Right cardiac atrium (tissue), 5 donors: ENCODE measurements around the gene SLC48A1. TPM values are rescaled to one million over a fixed set of nuclear protein-coding genes. Genes with fewer than 3 reads are reported as not detected.

Experiments used
- ATAC-seq, 2 donors: fragments of 200-7000 bp; cut with Tn5 transposase; one replicate each; pipeline versions ENCODE4 v1.8.0 to v1.9.1; 2020; ENCODE audit warnings: moderate library complexity in 2 of 2, mild to moderate bottlenecking in 1 of 2
- DNase-seq, 3 donors: peaks; one replicate each; pipeline ENCODE4 v3.0.0-alpha.2; 2020
- H3K27ac ChIP-seq: one replicate; pipeline ENCODE4 v1.5.1; 2013; ENCODE audit warnings: mild to moderate bottlenecking, low read length, control low read depth, moderate library complexity
- H3K27me3 ChIP-seq: one replicate; pipeline ENCODE4 v1.6.1; 2013; ENCODE audit not compliant: control insufficient read depth, insufficient read depth
- H3K4me1 ChIP-seq: one replicate; pipeline ENCODE4 v1.6.1; 2013; ENCODE audit warnings: low read length; ENCODE audit not compliant: control insufficient read depth, insufficient read depth
- H3K4me3 ChIP-seq: one replicate; pipeline ENCODE4 v1.5.1; 2013; ENCODE audit warnings: low read length, control low read depth
- H3K9me3 ChIP-seq: one replicate; pipeline ENCODE4 v1.6.1; 2013; ENCODE audit warnings: low read length; ENCODE audit not compliant: control insufficient read depth
- WGBS: extraction: QIAGEN DNeasy Blood & Tissue Kit; methylation state at CpG from one replicate; pipeline ENCODE4 v1.1.7; 2013; 5-methylcytosine and 5-hydroxymethylcytosine counted together
- intact Hi-C, 4 donors: fragments of 100-400 bp; cut with DNase I; formaldehyde crosslinking; loops; one replicate each; pipeline versions ENCODE4 v1.11.0 to v1.14.0; 2022 to 2023
- polyA plus RNA-seq: library from polyadenylated mRNA; stranded (reverse); fragments of 200-250 nt; gene quantifications from one replicate; pipeline ENCODE4 v1.2.3, GENCODE V29; 2013
- total RNA-seq, 4 donors: library from RNA; stranded (reverse); fragmentation: NEBNext Ultra II Directional; extraction: Animal tissue kit (Norgen Biotek cat#: 25700); gene quantifications; one replicate each; pipeline ENCODE4 v1.2.1, GENCODE V29; 2021
- donor health status: healthy with polysubstance abuse.
- donor health status: DM: no; HTN: yes; CAD: no.
- donor health status: DM: no; HTN: no; CAD: no.
- donor health status: DM: no; HTN: yes; CAD: no; lungs with severe emphysema.
- donor health status: DM: yes; HTN: yes; CAD: no.

SLC48A1 gene
- total and polyA plus RNA-seq, 5 donors, result 22.0 to 30.1 (median 27.3) TPM

GRCh38 chr12:47822401-47822800 lies 49.4 kb downstream of the SLC48A1 start:
- Histone ChIP-seq H3K27ac (peak overlapping the region; percentile 93), H3K4me3 (no peak overlapping the region), H3K9me3 (no peaks in the 10 kb centered on the region), H3K27me3 (no peaks in the 10 kb centered on the region), H3K4me1 (peaks cover 41% of the 10 kb centered on the region)
- DNase-seq (peak in 2 of 3 donors; percentile 3 to 65), ATAC-seq (no peak)
- WGBS, result 42% methylated on average over 2 of the region's 2 CpGs
- intact Hi-C loops, result no loop called here

DNA sequence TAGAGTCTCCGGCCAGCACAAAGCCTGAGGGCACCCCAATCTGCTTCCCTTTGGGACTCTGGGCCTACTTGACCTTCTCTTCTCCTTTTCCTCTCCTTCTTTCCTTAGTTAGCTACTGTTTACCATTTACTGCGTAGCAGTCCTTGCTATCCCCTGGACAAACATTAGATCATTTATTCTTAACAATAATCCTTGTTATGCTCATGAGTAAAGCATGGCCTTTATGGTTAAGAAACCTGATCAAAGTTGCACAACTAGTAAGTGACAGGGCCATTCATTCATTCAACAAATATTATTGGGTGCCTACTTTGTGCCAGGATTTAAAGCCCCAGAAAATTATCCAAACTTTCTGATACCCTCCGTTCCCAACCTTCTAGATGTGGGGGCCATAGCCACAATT lies 49.8 kb downstream of the SLC48A1 start:
- H3K27ac ChIP-seq, result peak overlapping the region; percentile 93
- intact Hi-C loops, result no loop called here
- no peak for ATAC-seq
- 81% methylated on average over 3 of the region's 3 CpGs for WGBS
- no peaks in the 10 kb centered on the region for H3K27me3 ChIP-seq
- peaks cover 40% of the 10 kb centered on the region for H3K4me1 ChIP-seq
- DNase-seq, result peak in 1 of 3 donors; percentile 11
- H3K9me3 ChIP-seq, result no peaks in the 10 kb centered on the region
- H3K4me3 ChIP-seq, result no peak overlapping the region

DNA sequence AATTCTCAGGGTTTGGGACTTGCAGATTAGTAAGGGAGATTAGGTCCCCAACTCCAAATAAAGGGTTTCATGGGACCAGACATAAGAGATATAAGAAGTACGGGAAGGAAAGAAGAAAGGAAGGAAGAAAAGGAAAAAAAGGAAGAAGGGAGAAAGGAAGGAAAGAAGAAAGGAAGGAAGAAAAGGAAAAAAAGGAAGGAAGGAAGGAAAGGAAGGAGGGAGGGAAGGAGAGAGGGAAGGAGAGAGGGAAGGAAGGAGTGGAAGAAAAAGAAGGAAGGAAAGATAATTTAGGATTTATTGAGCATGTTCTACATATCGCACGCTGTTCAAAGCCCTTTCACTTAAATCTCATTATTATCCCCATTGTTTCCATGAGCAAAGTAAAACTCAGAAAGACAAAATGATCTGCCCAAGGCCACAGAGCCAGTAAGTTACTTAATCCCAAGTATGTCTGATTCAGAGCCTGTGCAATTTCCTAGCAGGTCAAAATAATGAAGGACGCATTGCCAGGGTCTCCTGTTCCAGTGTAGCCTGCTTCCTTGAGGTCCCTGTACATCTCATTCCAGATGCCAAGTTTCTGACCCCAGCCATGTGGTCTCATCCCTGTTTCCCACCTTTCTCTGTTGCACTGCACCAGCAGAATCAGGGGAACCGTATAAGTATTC lies 50.5 kb downstream of the SLC48A1 start:
- no peaks in the 10 kb centered on the region for H3K9me3 ChIP-seq
- no peak for ATAC-seq
- DNase-seq, result no peak
- intact Hi-C loops, result no loop called here
- H3K4me1 ChIP-seq, result peaks cover 41% of the 10 kb centered on the region
- WGBS, result 90% methylated on average over 5 of the region's 5 CpGs
- H3K27me3 ChIP-seq, result no peaks in the 10 kb centered on the region
- H3K27ac ChIP-seq, result no peak overlapping the region
- H3K4me3 ChIP-seq, result no peak overlapping the region

DNA sequence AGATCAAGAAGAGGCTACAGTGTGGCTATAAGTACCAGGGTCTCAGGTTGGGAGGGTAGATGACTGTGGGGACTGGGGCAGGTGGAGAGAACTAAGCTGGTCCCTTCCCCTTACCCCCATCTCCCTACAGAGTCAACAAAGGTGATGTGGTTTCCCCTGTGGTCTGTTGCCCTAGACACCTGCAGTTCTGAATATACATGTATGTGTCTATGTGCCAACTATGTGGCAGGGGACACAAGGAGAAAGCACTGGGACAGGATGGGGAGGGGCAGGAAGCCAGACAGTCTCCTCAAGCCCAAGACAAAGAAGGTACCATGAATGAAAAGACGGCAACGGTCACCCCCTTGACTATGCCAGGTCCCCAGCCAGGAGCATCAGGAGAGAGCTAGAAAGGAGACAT lies 51.2 kb downstream of the SLC48A1 start:
- Histone ChIP-seq H3K9me3 (no peaks in the 10 kb centered on the region), H3K27me3 (no peaks in the 10 kb centered on the region), H3K4me3 (no peak overlapping the region), H3K27ac (peak overlapping the region; percentile 32), H3K4me1 (peaks cover 46% of the 10 kb centered on the region)
- DNase-seq (peak in 2 of 3 donors; percentile 19 to 37), ATAC-seq (no peak)
- 78% methylated on average over 2 of the region's 2 CpGs for WGBS
- intact Hi-C loops, result no loop called here

GRCh38 chr12:47824635-47825034 lies 51.6 kb downstream of the SLC48A1 start:
- peak overlapping the region; percentile 32 for H3K27ac ChIP-seq

DNA sequence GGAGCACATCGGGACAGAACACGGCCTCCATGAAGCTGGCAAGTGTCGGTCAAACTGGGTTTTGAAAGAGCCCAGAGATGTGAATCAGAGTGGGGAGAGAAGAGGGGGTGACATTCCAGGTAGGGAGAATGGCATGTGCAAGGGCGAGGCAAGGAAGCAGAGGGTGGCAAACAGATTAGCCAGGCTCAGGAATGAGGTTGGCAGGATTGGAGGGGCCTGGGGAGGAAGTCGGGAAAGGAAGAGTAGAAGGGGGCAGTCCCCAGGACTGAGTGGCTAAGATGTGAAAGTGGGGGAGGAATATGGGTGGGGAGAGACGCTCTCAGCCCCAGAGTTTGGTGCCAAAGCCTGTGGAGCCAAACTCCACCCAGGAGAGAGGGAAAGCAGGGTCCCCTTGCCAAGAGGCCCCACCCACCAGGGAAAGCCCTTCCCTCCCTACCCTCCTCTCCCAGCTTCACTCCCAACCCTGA lies 52.2 kb downstream of the SLC48A1 start:
- no peak overlapping the region for H3K4me3 ChIP-seq
- ATAC-seq (peak; percentile 36 to 40), DNase-seq (peak; percentile 83 to 91 (median 88))
- no peaks in the 10 kb centered on the region for H3K27me3 ChIP-seq
- peaks cover 50% of the 10 kb centered on the region for H3K4me1 ChIP-seq
- 56% methylated on average over 6 of the region's 6 CpGs for WGBS
- intact Hi-C loops, result no loop called here
- peak overlapping the region; percentile 33 for H3K27ac ChIP-seq
- no peaks in the 10 kb centered on the region for H3K9me3 ChIP-seq

More at GRCh38 chr12:47824635-47825034, 51.6 kb downstream of the SLC48A1 start:
- no peaks in the 10 kb centered on the region for H3K27me3 ChIP-seq
- DNase-seq (no peak), ATAC-seq (no peak)
- peaks cover 50% of the 10 kb centered on the region for H3K4me1 ChIP-seq
- 88% methylated on average over 3 of the region's 3 CpGs for WGBS
- H3K9me3 ChIP-seq, result no peaks in the 10 kb centered on the region
- H3K4me3 ChIP-seq, result no peak overlapping the region
- intact Hi-C loops, result no loop called here

GRCh38 chr12:47828008-47828975 lies 55.3 kb downstream of the SLC48A1 start:
- H3K27ac ChIP-seq, result peak overlapping the region; percentile 81
- H3K27me3 ChIP-seq, result no peaks in the 10 kb centered on the region
- H3K9me3 ChIP-seq, result no peaks in the 10 kb centered on the region
- 39% methylated on average over 14 of the region's 14 CpGs for WGBS
- intact Hi-C loops, result no loop called here
- no peak overlapping the region for H3K4me3 ChIP-seq
- DNase-seq (peak; percentile 40 to 75 (median 46)), ATAC-seq (peak; percentile 22 to 38)
- peaks cover 32% of the 10 kb centered on the region for H3K4me1 ChIP-seq

GRCh38 chr12:47828976-47829482 lies 56.0 kb downstream of the SLC48A1 start:
- H3K9me3 ChIP-seq, result no peaks in the 10 kb centered on the region
- peaks cover 28% of the 10 kb centered on the region for H3K4me1 ChIP-seq
- H3K27me3 ChIP-seq, result no peaks in the 10 kb centered on the region
- 39% methylated on average over 7 of the region's 7 CpGs for WGBS
- intact Hi-C loops, result no loop called here
- DNase-seq, result peak; percentile 87 to 94 (median 93)
- H3K4me3 ChIP-seq, result no peak overlapping the region
- H3K27ac ChIP-seq, result peak overlapping the region; percentile 81
- peak; percentile 84 to 89 for ATAC-seq

GRCh38 chr12:47829584-47829983 lies 56.5 kb downstream of the SLC48A1 start:
- no peaks in the 10 kb centered on the region for H3K27me3 ChIP-seq
- peak overlapping the region; percentile 81 for H3K27ac ChIP-seq
- ATAC-seq (no peak), DNase-seq (peak in 1 of 3 donors; percentile 9)
- 51% methylated on average over 4 of the region's 4 CpGs for WGBS
- no peaks in the 10 kb centered on the region for H3K9me3 ChIP-seq
- intact Hi-C loops, result no loop called here
- peaks cover 23% of the 10 kb centered on the region for H3K4me1 ChIP-seq
- H3K4me3 ChIP-seq, result no peak overlapping the region
